Kidney epithelial cell (primary cell): ENCODE data around the gene TRAF3IP3. TPM values are rescaled to one million over a fixed set of nuclear protein-coding genes. Genes with fewer than 3 reads are reported as not detected.

Experiments used
- DNase-seq: peaks from one replicate; pipeline ENCODE4 v3.0.0-alpha.2; 2010; ENCODE audit warnings: low read depth
- H3K27me3 ChIP-seq: 2 replicates; pipeline ENCODE4 v1.6.0; 2011; ENCODE audit warnings: low read length; ENCODE audit not compliant: control insufficient read depth, insufficient read depth
- H3K36me3 ChIP-seq: 2 replicates; pipeline ENCODE4 v1.5.1; 2011; ENCODE audit warnings: low read length; ENCODE audit not compliant: control insufficient read depth, insufficient read depth
- H3K4me3 ChIP-seq: 2 replicates; pipeline ENCODE4 v1.5.1; 2011; ENCODE audit warnings: low read depth, mild to moderate bottlenecking, control low read depth, low read length
- total RNA-seq: library from RNA; depleted of rRNA; stranded (reverse); fragments of >200 nt; gene quantifications from 2 replicates; pipeline ENCODE4 v1.2.3, GENCODE V29; 2015
- TF ChIP-seq, protein P1 (sequence below): IDR thresholded peaks from 2 replicates; pipeline ENCODE4 v1.5.1; 2011; ENCODE audit warnings: mild to moderate bottlenecking, moderate library complexity, low read length, control low read depth, inconsistent platforms; ENCODE audit not compliant: insufficient read depth, poor library complexity, severe bottlenecking

The TRAF3IP3 gene
- total RNA-seq, 1 donor from 2014 or later = not detected

DNA sequence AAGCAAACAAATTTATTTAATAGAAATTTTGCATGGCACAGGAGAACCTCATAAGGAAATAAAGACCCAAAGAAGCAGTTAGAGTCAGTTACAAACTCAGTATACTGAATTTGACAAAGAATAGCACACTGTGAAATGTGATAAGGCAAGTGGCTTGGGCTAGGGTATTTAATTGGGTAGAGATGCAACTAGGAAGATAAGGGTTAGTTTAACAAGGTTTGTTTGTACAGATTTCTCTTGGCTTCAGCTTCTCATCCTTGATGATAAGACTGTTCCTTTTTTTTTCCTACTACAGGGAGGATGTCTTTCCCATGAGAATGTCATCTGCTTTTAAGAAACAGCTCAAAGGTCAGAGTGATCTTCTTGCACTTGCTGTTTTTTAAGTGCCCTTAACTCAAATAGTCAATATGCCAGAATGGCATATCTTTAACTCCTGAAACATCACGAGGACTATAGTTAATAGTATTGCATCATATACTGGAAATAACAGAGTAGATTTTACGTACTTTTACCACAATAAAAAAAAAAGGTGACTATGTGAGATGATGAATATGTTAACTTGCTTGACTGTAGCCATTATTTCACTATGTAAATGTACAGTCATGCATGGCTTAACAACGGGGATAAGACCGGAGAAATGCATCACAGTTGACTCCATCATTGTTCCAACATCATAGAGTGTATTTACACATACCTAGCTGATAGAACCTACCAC, 9.2 kb upstream of the TRAF3IP3 start:
- DNase-seq = no peak
- Histone ChIP-seq H3K36me3 (no peaks in the 10 kb centered on the region), H3K4me3 (no peak overlapping the region), H3K27me3 (no peaks in the 10 kb centered on the region)
- TF ChIP-seq, protein P1, sequence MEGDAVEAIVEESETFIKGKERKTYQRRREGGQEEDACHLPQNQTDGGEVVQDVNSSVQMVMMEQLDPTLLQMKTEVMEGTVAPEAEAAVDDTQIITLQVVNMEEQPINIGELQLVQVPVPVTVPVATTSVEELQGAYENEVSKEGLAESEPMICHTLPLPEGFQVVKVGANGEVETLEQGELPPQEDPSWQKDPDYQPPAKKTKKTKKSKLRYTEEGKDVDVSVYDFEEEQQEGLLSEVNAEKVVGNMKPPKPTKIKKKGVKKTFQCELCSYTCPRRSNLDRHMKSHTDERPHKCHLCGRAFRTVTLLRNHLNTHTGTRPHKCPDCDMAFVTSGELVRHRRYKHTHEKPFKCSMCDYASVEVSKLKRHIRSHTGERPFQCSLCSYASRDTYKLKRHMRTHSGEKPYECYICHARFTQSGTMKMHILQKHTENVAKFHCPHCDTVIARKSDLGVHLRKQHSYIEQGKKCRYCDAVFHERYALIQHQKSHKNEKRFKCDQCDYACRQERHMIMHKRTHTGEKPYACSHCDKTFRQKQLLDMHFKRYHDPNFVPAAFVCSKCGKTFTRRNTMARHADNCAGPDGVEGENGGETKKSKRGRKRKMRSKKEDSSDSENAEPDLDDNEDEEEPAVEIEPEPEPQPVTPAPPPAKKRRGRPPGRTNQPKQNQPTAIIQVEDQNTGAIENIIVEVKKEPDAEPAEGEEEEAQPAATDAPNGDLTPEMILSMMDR = no peak

DNA sequence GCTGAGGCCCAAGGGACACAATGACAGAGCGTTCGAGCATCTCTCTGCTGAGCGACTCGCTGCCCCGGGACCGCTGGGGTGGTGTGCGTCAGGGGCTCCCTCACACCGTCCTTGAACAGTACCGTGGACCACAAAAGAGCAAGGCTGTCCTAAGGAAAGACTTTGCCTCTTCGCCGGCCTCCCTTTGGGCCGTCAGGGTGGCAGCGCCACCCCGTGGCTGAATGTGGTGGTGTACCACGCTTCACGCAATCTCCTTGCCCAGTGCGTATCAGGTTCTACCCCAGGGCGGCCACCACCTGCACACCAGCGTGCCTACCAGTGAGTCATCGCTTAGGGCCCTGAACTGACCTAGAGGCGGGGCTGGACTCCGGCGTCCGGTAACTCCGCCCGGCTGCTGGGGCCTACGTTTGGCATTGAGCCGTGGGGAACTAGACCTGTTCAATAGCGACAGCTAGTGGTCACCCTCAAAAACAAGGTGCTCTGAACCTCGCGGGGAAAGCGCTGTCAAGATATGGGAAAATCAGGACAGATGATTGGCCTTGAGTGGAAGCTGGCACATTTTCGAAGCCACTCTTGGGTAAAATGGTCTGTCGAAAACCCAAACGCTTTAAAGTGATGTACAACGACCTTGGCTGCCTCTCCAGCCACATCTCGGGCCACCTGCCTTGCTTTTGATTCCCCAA, 8.1 kb upstream of the TRAF3IP3 start:
- Histone ChIP-seq H3K36me3 (no peaks in the 10 kb centered on the region), H3K27me3 (no peaks in the 10 kb centered on the region), H3K4me3 (no peak overlapping the region)
- peak; percentile 88 for DNase-seq
- TF ChIP-seq, protein P1 = peak; percentile 81

DNA sequence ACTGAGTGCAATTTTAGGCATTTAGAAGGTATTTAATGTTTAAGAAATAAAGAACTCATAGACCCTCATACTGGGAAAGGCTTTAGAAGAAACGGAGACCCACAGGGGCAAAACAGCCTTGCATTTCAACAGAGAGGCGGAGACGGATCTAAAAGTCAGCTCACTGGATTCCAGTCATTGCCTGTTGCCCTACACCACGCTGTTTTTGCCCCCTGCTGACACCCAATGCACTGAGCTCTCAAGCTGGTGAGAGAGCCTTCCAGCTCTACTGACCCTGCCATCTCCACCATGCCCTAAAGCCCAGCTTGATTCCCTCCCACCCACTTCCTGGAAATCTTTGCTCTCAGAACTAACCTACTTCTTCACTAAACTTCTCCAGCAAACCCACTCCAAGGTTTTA, 7.2 kb upstream of the TRAF3IP3 start:
- DNase-seq = no peak
- Histone ChIP-seq H3K36me3 (no peaks in the 10 kb centered on the region), H3K4me3 (no peak overlapping the region), H3K27me3 (no peaks in the 10 kb centered on the region)
- TF ChIP-seq, protein P1 = no peak

DNA sequence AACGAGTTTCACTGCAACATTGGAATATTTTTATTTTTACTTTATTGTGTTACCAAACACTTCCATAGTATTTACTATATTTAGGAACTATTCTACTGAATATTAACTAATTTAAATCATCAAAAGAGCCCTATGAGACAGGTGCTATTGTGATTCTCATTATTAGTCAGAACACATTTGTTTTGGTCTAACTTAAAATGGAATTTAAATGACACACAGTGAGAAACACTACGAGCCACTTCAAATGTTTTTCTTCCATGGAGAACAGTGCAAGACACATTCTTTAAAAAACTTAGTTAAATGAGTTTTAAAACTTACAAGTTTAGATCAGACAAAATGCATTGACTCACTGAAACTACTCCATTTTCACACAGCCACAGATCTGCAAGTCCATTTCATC, 6.6 kb upstream of the TRAF3IP3 start:
- TF ChIP-seq, protein P1 = no peak
- DNase-seq = no peak

DNA sequence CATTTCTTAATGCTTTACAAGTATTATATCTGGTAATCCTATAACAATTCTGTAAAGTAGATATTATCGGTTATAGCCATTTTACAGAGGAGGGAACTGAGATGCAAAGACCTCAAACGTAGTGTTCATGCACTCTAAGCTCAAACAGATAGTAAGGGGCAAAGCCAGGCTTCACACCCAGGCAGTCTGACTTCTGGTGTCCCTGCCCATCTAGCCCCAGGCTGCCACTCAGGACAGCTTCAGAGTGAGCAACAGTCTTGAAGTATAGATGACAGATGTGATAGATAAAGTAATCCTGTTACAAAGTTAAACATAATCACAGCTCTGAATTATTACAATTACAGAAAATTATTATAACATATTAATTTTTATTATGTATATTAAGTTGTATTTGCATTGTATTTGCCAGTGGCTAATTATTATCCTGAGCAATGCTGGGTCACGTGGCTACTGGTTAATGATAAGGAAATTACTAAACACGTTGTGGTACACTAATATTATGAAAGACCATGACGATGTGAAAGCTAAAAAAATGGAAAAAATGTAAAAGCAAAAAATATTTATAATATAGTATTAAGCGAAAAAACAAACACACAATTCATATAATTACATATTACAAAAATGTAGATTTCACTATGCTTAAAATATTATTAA, 6.1 kb upstream of the TRAF3IP3 start:
- no peak for DNase-seq
- Histone ChIP-seq H3K36me3 (no peaks in the 10 kb centered on the region), H3K27me3 (no peaks in the 10 kb centered on the region), H3K4me3 (no peak overlapping the region)
- TF ChIP-seq, protein P1 = no peak

More for the DNA sequence above, 6.6 kb upstream of the TRAF3IP3 start:
- Histone ChIP-seq H3K4me3 (no peak overlapping the region), H3K36me3 (no peaks in the 10 kb centered on the region), H3K27me3 (no peaks in the 10 kb centered on the region)
